Spleen (tissue), 7 donors: ENCODE results near the gene PEAK3.

ENCODE experiments used
- POLR2A ChIP-seq, 3 donors: fragments of 450-650 bp; IDR thresholded peaks; one replicate each; pipeline ENCODE4 v1.5.1; 2017; ENCODE audit warnings: antibody characterized with exemption in 3 of 3, mild to moderate bottlenecking in 1 of 3
- TF ChIP-seq, protein P1 (sequence below), 11 experiments: fragments of 200-600 bp in 7 of 11; fragments of 450-650 bp in 4 of 11; sonication (generic) in 4 of 11; IDR thresholded peaks in 8 of 11; conservative IDR thresholded peaks in 3 of 11; 1 replicate in 7 of 11; 2 replicates in 4 of 11; pipeline versions ENCODE4 v1.4.0 to v1.8.0; 2016 to 2021; ENCODE audit warnings: antibody characterized with exemption in 11 of 11, inconsistent platforms in 4 of 11, mild to moderate bottlenecking in 1 of 11
- donor health status: DM: no; HTN: no; CAD: no; lungs with moderate emphysema.
- donor health status: DM: no; HTN: no; CAD: no.
- donor health status: DM: no; HTN: no; CAD: no.

- TF ChIP-seq, protein P1, sequence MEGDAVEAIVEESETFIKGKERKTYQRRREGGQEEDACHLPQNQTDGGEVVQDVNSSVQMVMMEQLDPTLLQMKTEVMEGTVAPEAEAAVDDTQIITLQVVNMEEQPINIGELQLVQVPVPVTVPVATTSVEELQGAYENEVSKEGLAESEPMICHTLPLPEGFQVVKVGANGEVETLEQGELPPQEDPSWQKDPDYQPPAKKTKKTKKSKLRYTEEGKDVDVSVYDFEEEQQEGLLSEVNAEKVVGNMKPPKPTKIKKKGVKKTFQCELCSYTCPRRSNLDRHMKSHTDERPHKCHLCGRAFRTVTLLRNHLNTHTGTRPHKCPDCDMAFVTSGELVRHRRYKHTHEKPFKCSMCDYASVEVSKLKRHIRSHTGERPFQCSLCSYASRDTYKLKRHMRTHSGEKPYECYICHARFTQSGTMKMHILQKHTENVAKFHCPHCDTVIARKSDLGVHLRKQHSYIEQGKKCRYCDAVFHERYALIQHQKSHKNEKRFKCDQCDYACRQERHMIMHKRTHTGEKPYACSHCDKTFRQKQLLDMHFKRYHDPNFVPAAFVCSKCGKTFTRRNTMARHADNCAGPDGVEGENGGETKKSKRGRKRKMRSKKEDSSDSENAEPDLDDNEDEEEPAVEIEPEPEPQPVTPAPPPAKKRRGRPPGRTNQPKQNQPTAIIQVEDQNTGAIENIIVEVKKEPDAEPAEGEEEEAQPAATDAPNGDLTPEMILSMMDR (IDR thresholded peaks at IDR 0.05 in 8 of 11, conservative IDR thresholded peaks at IDR 0.05 in 3 of 11): peak; percentile 99 to 100 (median 100)
- peak; percentile 3 to 79 (median 63) for TF ChIP-seq POLR2A (IDR thresholded peaks at IDR 0.05)
Measured at GRCh38 chr19:2236314-2237050, 45.5 kb downstream of the PEAK3 start, which contains the start of the genes PLEKHJ1 and SF3A2.
